ENCODE data around the gene CST1.
"Not testable (repeated sequence)": the region's sequence is repeated elsewhere in the genome, so short reads cannot be mapped to it uniquely, and the experiment has no call there.

The CST1 gene

GRCh38 chr20:23755131-23755611 is 4.4 kb upstream of the CST1 start:
- not testable (repeated sequence) for DNase-seq

- no peak for DNase-seq
These were observed 4.0 kb upstream of the CST1 start for GRCh38 chr20:23754731-23755130.

- no peak for DNase-seq
These were observed 2.9 kb upstream of the CST1 start for GRCh38 chr20:23753589-23753988.

DNA sequence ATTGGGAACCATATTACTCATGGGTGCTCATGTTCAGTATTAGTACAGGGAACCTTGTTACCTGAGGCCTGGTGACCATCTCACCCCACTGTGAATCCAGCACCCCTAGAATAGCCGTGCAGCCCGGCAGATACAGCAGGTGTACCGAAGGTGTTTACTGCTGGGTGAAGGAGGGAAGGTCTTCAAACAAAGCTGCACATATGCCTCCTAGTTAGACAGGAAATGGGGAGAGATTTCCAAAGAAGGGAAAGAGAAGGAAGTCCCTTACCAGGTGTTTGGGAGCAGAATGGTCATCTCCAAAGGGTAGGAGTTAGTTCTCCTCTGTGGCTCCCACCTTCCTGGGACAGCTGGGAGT is 2.4 kb upstream of the CST1 start:
- DNase-seq: no peak

DNA sequence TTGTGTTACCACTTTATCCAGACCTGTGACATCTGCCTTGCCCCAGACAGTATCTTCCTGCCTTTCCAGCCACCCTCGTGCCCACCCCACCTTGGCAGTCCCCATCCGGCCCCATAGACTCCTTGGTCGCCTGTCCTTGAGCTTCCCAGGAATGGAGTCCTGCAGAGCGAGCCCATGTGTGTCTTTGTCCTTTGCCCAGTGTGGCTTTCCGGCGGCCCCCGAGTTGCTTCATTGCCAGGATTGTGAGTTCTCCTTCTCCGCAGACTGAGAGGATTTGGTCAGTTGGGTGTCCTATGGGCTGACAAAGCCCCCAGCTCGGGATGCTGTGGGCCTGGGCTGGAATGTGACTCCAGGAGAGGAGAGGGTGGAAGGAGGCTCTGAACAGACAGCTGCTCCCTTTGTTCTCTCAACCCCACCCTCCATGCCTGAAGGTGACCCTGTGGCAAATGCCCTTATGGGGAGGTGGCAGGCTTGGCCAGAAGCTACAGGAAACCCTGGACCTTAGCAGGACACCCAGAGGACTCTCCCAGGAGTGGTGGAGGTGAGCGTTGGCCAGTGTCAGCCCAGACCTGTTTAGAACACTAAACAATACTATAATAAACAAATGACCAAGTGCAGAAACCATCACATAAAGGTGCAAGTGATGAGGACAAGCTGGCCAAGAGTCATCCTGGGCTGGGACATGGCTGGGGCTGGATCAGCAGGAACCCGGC is 1.9 kb upstream of the CST1 start:
- no peak for DNase-seq

- DNase-seq: no peak
These were observed 1.3 kb upstream of the CST1 start for GRCh38 chr20:23752019-23752418.

GRCh38 chr20:23749746-23750145 is 989 bp downstream of the CST1 start:
- DNase-seq: no peak

GRCh38 chr20:23748975-23749374 is 1.8 kb downstream of the CST1 start:
- not testable (repeated sequence) for DNase-seq

DNA sequence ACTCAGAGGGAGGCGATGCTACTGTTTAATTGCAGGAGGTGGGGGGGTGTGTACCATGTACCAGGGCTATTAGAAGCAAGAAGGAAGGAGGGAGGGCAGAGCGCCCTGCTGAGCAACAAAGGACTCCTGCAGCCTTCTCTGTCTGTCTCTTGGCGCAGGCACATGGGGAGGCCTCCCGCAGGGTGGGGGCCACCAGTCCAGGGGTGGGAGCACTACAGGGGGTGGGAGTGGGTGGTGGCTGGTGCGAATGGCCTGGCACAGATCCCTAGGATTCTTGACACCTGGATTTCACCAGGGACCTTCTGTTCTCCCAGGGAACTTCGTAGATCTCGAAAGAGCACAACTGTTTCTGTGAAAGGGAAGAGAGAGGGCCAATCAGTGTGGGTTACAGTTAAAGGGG is 3.2 kb downstream of the CST1 start:
- DNase-seq: peak in 1 of 51 donors; percentile 3

- not testable (repeated sequence) for DNase-seq
These were observed 3.6 kb downstream of the CST1 start for GRCh38 chr20:23747092-23747491.

GRCh38 chr20:23746321-23746720 is 4.4 kb downstream of the CST1 start:
- no peak for DNase-seq

GRCh38 chr20:23745247-23745646 is 5.5 kb downstream of the CST1 start:
- DNase-seq: no peak

DNA sequence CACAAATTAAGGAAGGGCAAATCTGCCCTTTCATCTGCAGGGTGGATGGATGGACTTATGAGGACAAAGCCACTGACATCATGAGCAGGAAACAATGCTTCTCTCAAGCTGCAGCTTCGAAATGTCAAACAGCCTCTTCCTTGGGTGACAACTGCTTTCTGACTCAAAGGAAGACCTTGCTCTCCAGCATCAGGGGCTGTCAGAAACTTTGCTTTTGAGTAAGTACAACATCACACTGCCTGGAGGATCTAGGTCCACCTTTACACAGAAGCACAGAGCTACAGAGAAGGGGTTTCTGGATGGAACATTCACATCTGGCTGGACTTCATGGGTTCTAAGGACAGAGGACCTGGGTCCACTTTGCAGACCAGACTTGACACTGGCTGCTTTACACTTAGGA is 5.9 kb downstream of the CST1 start:
- no peak for DNase-seq

GRCh38 chr20:23735391-23735790 is 15.3 kb downstream of the CST1 start:
- DNase-seq: not testable (repeated sequence)

DNA sequence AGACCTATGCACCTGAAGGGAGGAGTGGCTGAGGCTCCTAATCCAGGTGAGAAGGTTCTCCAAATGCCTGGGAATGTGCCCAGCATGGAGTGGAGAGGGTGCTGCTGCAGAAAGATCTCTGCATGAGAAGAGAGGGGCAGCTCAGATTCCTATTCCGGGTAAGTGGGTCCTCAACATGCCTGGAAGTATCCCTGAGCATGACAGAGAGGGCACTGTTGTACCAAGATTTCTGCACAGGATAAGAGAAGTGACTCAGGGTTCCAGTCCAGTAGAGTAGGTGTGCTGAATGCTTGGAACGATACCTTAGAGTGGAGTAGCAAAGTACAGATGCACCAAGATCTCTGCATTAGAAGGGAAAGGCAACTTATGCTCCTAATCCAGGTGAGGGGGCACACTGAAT is 15.8 kb downstream of the CST1 start:
- not testable (repeated sequence) for DNase-seq

DNA sequence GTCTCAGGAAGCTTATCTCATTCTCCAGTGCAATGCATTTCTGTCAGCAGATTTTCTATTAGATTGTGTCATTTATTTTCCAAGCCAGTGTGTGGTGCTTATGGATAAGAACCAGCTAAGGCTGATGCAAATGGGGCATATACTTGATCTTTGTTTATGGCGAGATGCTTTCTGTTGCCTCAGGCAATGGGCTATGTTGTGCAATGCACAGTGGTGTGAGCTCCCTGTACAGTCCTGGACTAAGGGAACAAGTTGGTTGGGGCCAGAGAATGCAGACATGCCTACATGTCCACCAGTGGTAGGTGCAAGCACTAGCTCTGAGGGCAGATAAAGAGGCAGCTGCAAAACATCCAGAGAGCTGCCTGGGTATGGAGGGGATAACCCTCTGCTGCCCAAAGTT is 16.3 kb downstream of the CST1 start:
- DNase-seq: not testable (repeated sequence)

DNA sequence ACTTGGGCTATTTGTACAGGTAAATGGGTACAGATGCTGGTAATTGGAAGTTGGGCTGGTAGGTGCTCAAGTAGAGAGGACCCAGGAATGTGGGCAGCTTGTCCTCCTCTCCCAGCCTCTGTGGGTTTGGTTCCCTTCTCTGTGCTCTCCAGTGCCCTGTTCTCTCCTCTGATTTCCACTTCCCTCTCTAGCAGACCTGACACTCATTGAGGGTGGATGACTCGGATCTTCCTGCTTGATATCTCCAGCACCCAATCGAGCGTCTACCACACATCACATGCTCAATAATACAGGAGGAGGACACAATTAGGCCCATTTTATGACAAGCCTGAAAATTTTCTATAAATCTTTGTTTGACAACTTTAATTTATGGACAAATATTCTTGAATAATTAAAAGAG is 23.7 kb downstream of the CST1 start:
- no peak for DNase-seq

GRCh38 chr20:23725102-23725501 is 25.6 kb downstream of the CST1 start:
- DNase-seq: no peak

DNA sequence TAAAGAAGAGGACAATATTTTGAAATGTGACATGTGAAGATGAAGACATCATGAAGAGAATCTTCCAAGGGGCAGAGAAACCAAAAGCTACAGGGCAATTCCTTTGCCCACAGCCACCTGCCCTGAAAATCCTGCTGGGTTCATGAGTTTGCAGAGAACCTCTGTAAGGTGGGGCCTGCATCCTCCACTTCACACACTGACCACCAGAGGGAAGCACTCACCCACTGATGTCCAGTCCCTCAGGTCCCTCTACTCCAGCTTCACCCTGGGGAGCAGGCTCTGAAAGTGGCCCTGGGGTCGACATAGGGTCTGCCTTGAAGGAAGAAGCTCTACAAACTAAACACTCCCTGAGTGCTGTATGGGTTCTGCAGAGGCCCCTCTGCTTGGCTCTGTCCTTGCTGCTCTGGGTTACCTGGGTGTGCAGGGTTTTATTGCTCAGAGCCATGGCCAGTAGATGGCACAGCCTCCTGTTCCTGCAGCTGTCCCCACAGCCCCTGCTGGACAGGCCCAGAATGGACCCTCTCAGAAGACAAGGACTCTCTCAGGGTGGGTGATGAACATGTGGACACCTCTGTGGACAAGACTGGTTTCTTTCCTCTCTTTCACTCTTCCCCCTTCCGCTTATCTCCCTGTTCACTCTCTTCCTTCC is 27.0 kb downstream of the CST1 start:
- DNase-seq: peak in 7 of 51 donors; percentile 2 to 15 (median 8)

DNA sequence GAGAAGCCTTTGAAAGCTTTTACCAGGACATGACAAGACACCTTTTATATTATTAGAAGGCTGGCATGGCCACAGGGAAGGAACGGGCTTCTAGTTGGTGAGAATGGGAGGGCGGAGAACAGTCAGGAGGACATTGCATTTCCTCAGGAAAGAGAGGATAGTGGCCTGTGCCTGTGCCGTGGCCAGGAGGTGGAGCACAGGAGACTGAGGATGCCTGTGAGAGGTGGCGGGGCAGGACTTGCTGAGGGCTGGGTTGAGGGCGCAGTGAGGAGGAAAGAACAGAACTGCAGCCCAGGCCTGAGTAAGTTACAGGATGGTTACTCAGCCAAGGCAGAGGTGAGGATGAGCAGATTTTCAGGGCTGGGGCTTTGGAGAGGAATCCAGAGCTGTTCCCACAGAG is 27.9 kb downstream of the CST1 start:
- not testable (repeated sequence) for DNase-seq

DNA sequence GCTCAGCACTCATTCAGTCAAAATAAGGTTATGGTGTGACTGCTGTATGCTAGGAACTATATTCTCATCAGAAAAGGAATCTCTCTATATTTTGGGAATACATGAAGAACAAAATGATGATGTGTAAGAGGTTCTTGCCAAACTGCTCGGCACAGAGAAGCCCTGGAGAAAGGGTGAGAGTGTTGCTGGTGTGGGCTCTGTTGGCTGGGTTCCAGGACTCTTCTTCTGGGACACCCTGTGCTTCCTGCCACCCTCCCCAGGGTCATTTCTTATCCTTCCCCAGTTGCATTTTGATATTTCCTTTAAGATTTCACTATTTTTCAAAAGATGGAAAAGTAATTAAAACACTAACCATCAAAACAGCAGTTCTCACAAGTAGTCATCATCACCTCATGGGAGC is 28.8 kb downstream of the CST1 start:
- no peak for DNase-seq

DNA sequence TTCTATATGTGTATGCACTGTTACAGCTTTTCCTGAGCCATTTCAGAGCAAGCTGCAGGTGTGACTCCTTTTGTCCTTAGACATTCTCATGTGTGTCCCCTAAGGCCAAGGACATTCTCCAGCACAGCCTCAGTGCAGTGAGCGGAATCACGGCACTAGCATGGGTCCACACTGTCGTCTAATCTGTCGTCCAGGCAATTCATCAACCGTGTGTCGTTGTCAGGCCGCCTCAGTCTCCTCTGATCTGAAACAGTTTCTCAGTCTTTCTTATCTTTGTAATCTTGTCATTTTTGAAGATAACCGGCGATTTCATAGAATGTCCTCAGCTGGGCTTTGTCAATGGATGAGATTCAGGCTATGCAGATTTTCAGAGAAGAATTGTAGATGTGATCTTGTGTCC is 31.4 kb downstream of the CST1 start:
- not testable (repeated sequence) for DNase-seq

DNA sequence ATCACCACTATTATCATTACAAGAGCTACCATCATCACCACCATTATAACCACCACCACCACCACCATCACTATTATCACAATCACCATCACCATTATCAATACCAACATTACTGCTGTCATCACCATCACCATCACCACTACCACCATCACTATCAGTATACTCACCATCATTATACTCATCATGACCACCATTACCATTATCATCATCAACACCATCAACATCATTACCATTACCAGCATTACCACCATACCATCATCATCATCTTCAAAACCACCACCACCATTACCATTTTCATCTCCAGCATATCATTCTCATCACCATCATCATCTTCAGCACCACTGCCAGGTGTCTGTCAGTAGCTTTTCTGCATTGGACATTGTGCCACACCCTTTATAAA is 39.0 kb downstream of the CST1 start:
- DNase-seq: not testable (repeated sequence)

All from hypothalamus (tissue), 51 donors.